ENCODE results near the gene CXXC5. TPM values are rescaled to one million over a fixed set of nuclear protein-coding genes. Genes with fewer than 3 reads are reported as not detected.
"Not testable (repeated sequence)": the region's sequence is repeated elsewhere in the genome, so short reads cannot be mapped to it uniquely, and the experiment has no call there.

The CXXC5 gene
- total RNA-seq, 2 experiments from 2014 or later: 0.82 to 1.1 TPM

DNA sequence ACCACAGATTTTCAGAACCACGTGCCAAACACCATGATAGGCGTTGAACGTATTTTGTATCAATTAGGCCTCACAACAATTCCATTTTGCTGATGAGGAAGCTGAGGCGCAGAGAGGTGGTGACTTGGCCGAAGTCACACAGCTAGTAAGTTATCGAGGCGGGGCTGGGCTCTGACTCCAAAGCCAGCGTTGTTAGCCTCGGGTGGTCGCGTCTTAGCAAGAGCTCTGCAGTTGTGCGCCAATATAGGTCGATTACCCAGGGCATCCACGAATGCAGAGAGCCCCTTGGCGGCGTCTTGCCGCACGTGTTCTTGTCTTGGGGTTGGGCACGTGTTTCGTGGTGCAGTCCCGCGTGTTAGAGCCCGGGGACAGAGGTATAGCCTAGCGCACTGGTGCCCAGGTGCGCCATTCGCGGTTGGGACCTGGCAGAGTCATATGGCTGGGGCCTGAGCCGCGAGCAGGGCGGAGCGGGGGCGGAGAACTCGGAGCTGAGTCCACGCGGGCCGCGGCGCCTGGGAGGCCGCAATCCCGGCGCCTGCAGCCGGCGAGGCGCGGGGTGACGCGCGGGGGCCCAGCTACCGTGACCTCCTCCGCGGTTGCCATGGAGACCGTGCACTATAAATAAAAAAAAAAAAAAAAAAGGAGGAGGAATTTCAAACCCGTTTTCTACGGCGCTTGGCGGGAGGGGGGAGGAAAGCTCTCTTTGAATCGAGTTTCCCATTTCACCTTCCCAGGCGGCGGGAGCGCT lies 62.3 kb downstream of the CXXC5 start:
- no peaks in the 10 kb centered on the region for H3K36me3 Mint-ChIP-seq (ENCODE audit: low read depth)

GRCh38 chr5:139711067-139711905 lies 63.1 kb downstream of the CXXC5 start:
- Mint-ChIP-seq H3K27ac (no peak overlapping the region), H3K27me3 (peaks cover 5% of the 10 kb centered on the region), H3K9me3 (ENCODE audit: low read depth) (no peaks in the 10 kb centered on the region), H3K4me1 (peaks cover 13% of the 10 kb centered on the region), H3K4me3 (peak overlapping the region; percentile 52), H3K36me3 (ENCODE audit: low read depth) (no peaks in the 10 kb centered on the region)
- DNase-seq (peak; percentile 78), ATAC-seq (peak; percentile 84)
- intact Hi-C loops (cut with DNase I, micrococcal nuclease): loop anchor here (1.0 to 2.0 kb wide), 5 partner anchors 36 to 78 kb away; partner anchors contain the start of gene CXXC5 (in 1 of the 2)
- ChIA-PET CTCF (interaction anchor here (0.6 to 1.7 kb wide), 12 partner anchors 20 to 1405 kb away, joined by 3 to 9 read pairs (median 3); no protein-coding TSS in a partner anchor), POLR2A (interaction anchor here (0.5 to 0.7 kb wide), 3 partner anchors 10 to 1191 kb away, joined by 3 to 6 read pairs (median 3); no protein-coding TSS in a partner anchor)

More for the DNA sequence above, 62.3 kb downstream of the CXXC5 start:
- Mint-ChIP-seq H3K9me3 (ENCODE audit: low read depth) (no peaks in the 10 kb centered on the region), H3K27ac (no peak overlapping the region), H3K4me1 (peaks cover 14% of the 10 kb centered on the region), H3K4me3 (peak overlapping the region; percentile 52), H3K27me3 (peaks cover 5% of the 10 kb centered on the region)
- ChIA-PET POLR2A (interaction anchor here (0.7 to 1.1 kb wide), 4 partner anchors 10 to 399 kb away, joined by 3 to 6 read pairs (median 4); no protein-coding TSS in a partner anchor), CTCF (interaction anchor here (0.5 to 1.7 kb wide), 13 partner anchors 20 to 1406 kb away, joined by 3 to 9 read pairs (median 3); no protein-coding TSS in a partner anchor)
- intact Hi-C loops (cut with DNase I, micrococcal nuclease): loop anchor here (1.0 to 2.0 kb wide), 5 partner anchors 36 to 77 kb away; partner anchors contain the start of gene CXXC5 (in 1 of the 2)
- peak; percentile 57 for ATAC-seq
- peak; percentile 67 for DNase-seq

DNA sequence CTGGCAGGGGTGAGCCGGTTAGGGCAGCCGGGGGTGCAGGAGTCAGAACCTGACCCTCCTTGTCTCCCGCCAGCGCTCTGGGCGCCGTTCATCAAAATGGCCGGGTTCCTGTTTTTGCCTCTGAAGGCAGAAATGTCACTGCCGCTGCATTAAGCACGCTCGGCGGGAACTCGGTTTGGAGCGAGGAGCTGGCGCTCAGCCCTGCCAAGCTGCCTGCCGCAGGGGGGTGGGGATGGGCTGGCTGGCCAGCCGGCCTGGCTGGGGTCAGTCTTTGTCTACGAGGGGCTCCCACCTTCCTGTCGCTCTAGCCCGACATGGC lies 63.7 kb downstream of the CXXC5 start:
- Mint-ChIP-seq H3K27me3 (peaks cover 5% of the 10 kb centered on the region), H3K27ac (no peak overlapping the region), H3K36me3 (ENCODE audit: low read depth) (no peaks in the 10 kb centered on the region), H3K4me3 (peak overlapping the region; percentile 52), H3K9me3 (ENCODE audit: low read depth) (no peaks in the 10 kb centered on the region), H3K4me1 (peaks cover 13% of the 10 kb centered on the region)
- POLR2A ChIA-PET: no interaction called here
- intact Hi-C loops (cut with DNase I, micrococcal nuclease): loop anchor here (1.0 to 2.0 kb wide), 5 partner anchors 35 to 79 kb away; partner anchors contain the start of gene CXXC5 (in 1 of the 2)
- no peak for ATAC-seq
- peak; percentile 19 for DNase-seq
- CTCF ChIA-PET: interaction anchor here (0.8 to 1.4 kb wide), 2 partner anchors 78 to 226 kb away, joined by 3 read pairs; no protein-coding TSS in a partner anchor

DNA sequence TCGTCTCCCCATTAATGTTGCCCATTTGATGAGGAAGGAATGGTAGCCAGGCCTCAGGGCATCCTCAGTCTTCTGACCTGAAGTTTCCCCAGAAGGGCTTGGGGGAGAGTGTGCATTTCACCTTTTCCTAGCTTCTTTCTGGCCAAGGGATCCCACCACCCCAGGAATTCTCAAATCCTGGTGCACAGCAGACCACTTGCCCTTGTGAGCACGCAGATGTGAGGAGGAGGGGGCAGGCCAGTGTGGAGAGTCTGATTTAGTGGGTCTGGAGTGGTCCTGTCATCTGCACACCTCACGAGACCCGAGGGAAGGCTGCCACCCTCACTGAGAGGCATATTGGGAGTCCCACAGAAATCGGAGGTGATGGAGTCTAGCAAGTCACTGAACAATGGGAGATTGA lies 64.3 kb downstream of the CXXC5 start:
- Mint-ChIP-seq H3K4me3 (no peak overlapping the region), H3K36me3 (ENCODE audit: low read depth) (no peaks in the 10 kb centered on the region), H3K4me1 (peaks cover 13% of the 10 kb centered on the region), H3K27ac (no peak overlapping the region), H3K9me3 (ENCODE audit: low read depth) (no peaks in the 10 kb centered on the region), H3K27me3 (peaks cover 5% of the 10 kb centered on the region)
- DNase-seq (no peak), ATAC-seq (no peak)
- POLR2A ChIA-PET: no interaction called here
- intact Hi-C loops (cut with DNase I, micrococcal nuclease): no loop called here
- CTCF ChIA-PET: interaction anchor here (0.8 to 1.4 kb wide), 2 partner anchors 79 to 226 kb away, joined by 3 read pairs; no protein-coding TSS in a partner anchor

GRCh38 chr5:139713898-139714297 lies 65.7 kb downstream of the CXXC5 start:
- ATAC-seq; H3K4me1 Mint-ChIP-seq; H3K27ac Mint-ChIP-seq; H3K27me3 Mint-ChIP-seq; intact Hi-C loops (cut with DNase I, micrococcal nuclease); DNase-seq; POLR2A ChIA-PET; H3K4me3 Mint-ChIP-seq; H3K9me3 Mint-ChIP-seq (ENCODE audit: low read depth); H3K36me3 Mint-ChIP-seq (ENCODE audit: low read depth): not testable (repeated sequence)
- CTCF ChIA-PET: interaction anchor here (0.6 kb wide), 1 partner anchor 41 kb away, joined by 5 read pairs; no protein-coding TSS in a partner anchor

GRCh38 chr5:139717221-139717620 lies 69.1 kb downstream of the CXXC5 start:
- Mint-ChIP-seq H3K36me3 (ENCODE audit: low read depth) (peaks cover 8% of the 10 kb centered on the region), H3K4me1 (no peaks in the 10 kb centered on the region), H3K9me3 (ENCODE audit: low read depth) (peaks cover 7% of the 10 kb centered on the region), H3K27me3 (peaks cover 5% of the 10 kb centered on the region), H3K4me3 (no peak overlapping the region), H3K27ac (no peak overlapping the region)
- DNase-seq (no peak), ATAC-seq (no peak)
- intact Hi-C loops (cut with DNase I, micrococcal nuclease): no loop called here
- CTCF ChIA-PET: interaction anchor here (0.7 kb wide), 1 partner anchor 287 kb away, joined by 3 read pairs; no protein-coding TSS in a partner anchor
- POLR2A ChIA-PET: no interaction called here

DNA sequence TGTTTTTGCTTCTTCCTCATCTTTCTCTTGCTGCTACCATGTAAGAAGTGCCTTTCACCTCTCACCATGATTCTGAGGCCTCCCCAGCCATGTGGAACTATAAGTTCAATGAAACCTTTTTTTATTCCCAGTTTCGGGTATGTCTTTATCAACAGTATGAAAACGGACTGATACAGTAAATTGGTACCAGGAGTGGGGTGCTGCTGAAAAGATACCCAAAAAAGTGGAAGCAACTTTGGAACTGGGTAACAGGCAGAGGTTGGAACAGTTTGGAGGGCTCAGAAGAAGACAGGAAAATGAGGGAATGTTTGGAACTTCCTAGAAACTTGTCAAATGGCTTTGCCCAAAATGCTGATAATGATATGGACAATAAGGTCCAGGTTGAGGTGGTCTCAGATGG lies 70.3 kb downstream of the CXXC5 start:
- POLR2A ChIA-PET; H3K27ac Mint-ChIP-seq; H3K27me3 Mint-ChIP-seq; H3K36me3 Mint-ChIP-seq (ENCODE audit: low read depth); CTCF ChIA-PET; H3K4me1 Mint-ChIP-seq; H3K4me3 Mint-ChIP-seq; H3K9me3 Mint-ChIP-seq (ENCODE audit: low read depth); ATAC-seq; DNase-seq; intact Hi-C loops (cut with DNase I, micrococcal nuclease): not testable (repeated sequence)

- intact Hi-C loops (cut with DNase I, micrococcal nuclease); POLR2A ChIA-PET; H3K36me3 Mint-ChIP-seq (ENCODE audit: low read depth); CTCF ChIA-PET; ATAC-seq; H3K27me3 Mint-ChIP-seq; H3K4me1 Mint-ChIP-seq; H3K4me3 Mint-ChIP-seq; H3K9me3 Mint-ChIP-seq (ENCODE audit: low read depth); H3K27ac Mint-ChIP-seq; DNase-seq: not testable (repeated sequence)
Observed at GRCh38 chr5:139719970-139720369, 71.8 kb downstream of the CXXC5 start.

- CTCF ChIA-PET: interaction anchor here (0.6 to 0.7 kb wide), 2 partner anchors 27 to 330 kb away, joined by 3 to 4 read pairs; no protein-coding TSS in a partner anchor
- Mint-ChIP-seq H3K27ac (no peak overlapping the region), H3K27me3 (no peaks in the 10 kb centered on the region), H3K9me3 (ENCODE audit: low read depth) (peaks cover 3% of the 10 kb centered on the region), H3K4me3 (no peak overlapping the region), H3K36me3 (ENCODE audit: low read depth) (peaks cover 2% of the 10 kb centered on the region), H3K4me1 (no peaks in the 10 kb centered on the region)
- intact Hi-C loops (cut with DNase I, micrococcal nuclease): no loop called here
- DNase-seq: no peak
- no peak for ATAC-seq
- POLR2A ChIA-PET: no interaction called here
Observed at GRCh38 chr5:139723986-139724587, 75.9 kb downstream of the CXXC5 start.

DNA sequence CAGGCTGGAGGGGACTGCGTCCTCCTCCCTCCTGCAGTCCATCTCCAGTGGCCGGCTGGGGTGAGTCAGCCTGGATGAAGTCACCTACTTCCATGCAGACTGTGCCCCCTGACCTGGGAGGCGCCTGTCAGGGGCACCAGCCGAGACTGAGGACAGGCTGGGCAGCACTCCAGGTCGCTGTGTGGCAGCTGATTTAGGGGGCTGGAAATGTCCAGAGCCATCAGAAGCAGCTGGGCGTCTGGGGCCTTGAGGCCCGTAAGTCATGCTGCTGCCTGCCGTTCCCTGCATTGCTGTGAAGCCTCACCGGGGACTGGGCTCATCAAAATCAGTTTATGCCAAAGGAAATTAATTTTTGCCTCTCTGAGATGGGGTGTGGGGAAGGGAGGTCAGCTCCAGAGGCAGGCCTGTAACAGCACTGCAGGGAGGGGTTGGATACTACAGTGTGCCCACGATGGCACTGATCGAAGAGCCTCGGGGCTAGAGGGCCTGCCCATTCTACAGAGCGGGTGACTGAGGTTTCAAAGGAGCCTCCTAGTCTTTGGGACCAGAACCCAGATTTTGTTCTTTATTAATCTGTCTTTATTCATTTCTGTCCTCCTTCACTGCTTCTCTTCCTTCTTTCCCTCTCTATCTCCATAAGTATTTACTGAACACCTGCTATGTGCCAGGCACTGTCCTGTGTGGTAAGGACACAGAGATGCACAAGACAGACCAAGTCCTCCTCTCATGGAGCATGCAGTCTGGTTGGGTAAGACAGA lies 77.1 kb downstream of the CXXC5 start:
- Mint-ChIP-seq H3K4me3 (no peak overlapping the region), H3K27me3 (no peaks in the 10 kb centered on the region), H3K9me3 (ENCODE audit: low read depth) (no peaks in the 10 kb centered on the region), H3K27ac (no peak overlapping the region), H3K4me1 (no peaks in the 10 kb centered on the region), H3K36me3 (ENCODE audit: low read depth) (no peaks in the 10 kb centered on the region)
- intact Hi-C loops (cut with DNase I, micrococcal nuclease): no loop called here
- POLR2A ChIA-PET: no interaction called here
- ATAC-seq (no peak), DNase-seq (no peak)
- CTCF ChIA-PET: interaction anchor here (0.6 kb wide), 1 partner anchor 371 kb away, joined by 4 read pairs; no protein-coding TSS in a partner anchor

All from activated CD4-positive, alpha-beta T cell treated with anti-CD3 and anti-CD28 coated beads for 36 hours (primary cell).